Lung (tissue), 12 donors: Measurements from ENCODE around the gene CD226. TPM values are rescaled to one million over a fixed set of nuclear protein-coding genes. Genes with fewer than 3 reads are reported as not detected.

Source experiments
- ATAC-seq: fragments of 200-7000 bp; cut with Tn5 transposase; one replicate; pipeline ENCODE4 v1.9.1; 2020; ENCODE audit warnings: moderate number of reproducible peaks; ENCODE audit not compliant: insufficient read depth, low FRiP score
- DNase-seq, 3 donors: peaks; one replicate each; pipeline ENCODE4 v3.0.0-alpha.2; 2013 to 2017
- H3K27ac ChIP-seq, 2 donors: one replicate each; pipeline ENCODE4 v1.5.1; 2013; ENCODE audit warnings: mild to moderate bottlenecking in 2 of 2, moderate library complexity in 2 of 2, control low read depth in 1 of 2, inconsistent platforms in 1 of 2, low read depth in 1 of 2, low read length in 1 of 2
- H3K27me3 ChIP-seq, 3 donors: one replicate each; pipeline ENCODE4 v1.5.1; 2013; ENCODE audit warnings: low read length in 2 of 3; ENCODE audit not compliant: control insufficient read depth in 3 of 3, insufficient read depth in 3 of 3
- H3K36me3 ChIP-seq, 4 donors: one replicate each; pipeline ENCODE4 v1.5.1; 2013; ENCODE audit warnings: low read length in 4 of 4, mild to moderate bottlenecking in 1 of 4, moderate library complexity in 1 of 4; ENCODE audit not compliant: control insufficient read depth in 4 of 4, insufficient read depth in 4 of 4
- H3K4me1 ChIP-seq, 5 donors: one replicate each; pipeline ENCODE4 v1.5.1; 2013; ENCODE audit warnings: low read length in 5 of 5, mild to moderate bottlenecking in 2 of 5, moderate library complexity in 1 of 5; ENCODE audit not compliant: control insufficient read depth in 5 of 5, insufficient read depth in 5 of 5
- H3K4me3 ChIP-seq: one replicate; pipeline ENCODE4 v1.5.1; 2013; ENCODE audit warnings: mild to moderate bottlenecking, control low read depth, moderate library complexity
- H3K9ac ChIP-seq, 2 donors: one replicate each; pipeline ENCODE4 v1.5.1; 2013; ENCODE audit warnings: low read length in 2 of 2, control low read depth in 1 of 2; ENCODE audit not compliant: insufficient read depth in 1 of 2
- H3K9me3 ChIP-seq, 4 donors: one replicate each; pipeline ENCODE4 v1.5.1; 2013; ENCODE audit warnings: low read length in 3 of 4, mild to moderate bottlenecking in 1 of 4, moderate library complexity in 1 of 4; ENCODE audit not compliant: control insufficient read depth in 4 of 4, insufficient read depth in 3 of 4
- WGBS, 2 donors: extraction: QIAGEN DNeasy Blood & Tissue Kit; methylation state at CpG; one replicate each; pipeline ENCODE4 v1.1.7; 2013; 5-methylcytosine and 5-hydroxymethylcytosine counted together
- polyA plus RNA-seq, 2 donors: library from polyadenylated mRNA; stranded (reverse); fragments of 200-250 nt; gene quantifications; one replicate each; pipeline ENCODE4 v1.2.1, GENCODE V29; 2013
- total RNA-seq, 2 donors: library from RNA; depleted of rRNA in 1 of 2; stranded (reverse); fragments of >200 nt in 1 of 2; gene quantifications; one replicate each; pipeline ENCODE4 v1.2.1, GENCODE V29; 2014 to 2021
- TF ChIP-seq, protein P1 (sequence below): IDR thresholded peaks from 2 replicates; pipeline ENCODE4 v1.5.1; 2012; ENCODE audit warnings: mild to moderate bottlenecking; ENCODE audit errors: control extremely low read depth, extremely low read depth
- donor health status: control.
- donor health status: control.
- donor health status: Bipolar disorder and iron deficiency.
- donor health status: healthy.
- donor health status: DM: yes; HTN: yes; CAD: no.

CD226 gene
- total and polyA plus RNA-seq, 4 donors = 0.49 to 6.3 (median 2.7) TPM

DNA sequence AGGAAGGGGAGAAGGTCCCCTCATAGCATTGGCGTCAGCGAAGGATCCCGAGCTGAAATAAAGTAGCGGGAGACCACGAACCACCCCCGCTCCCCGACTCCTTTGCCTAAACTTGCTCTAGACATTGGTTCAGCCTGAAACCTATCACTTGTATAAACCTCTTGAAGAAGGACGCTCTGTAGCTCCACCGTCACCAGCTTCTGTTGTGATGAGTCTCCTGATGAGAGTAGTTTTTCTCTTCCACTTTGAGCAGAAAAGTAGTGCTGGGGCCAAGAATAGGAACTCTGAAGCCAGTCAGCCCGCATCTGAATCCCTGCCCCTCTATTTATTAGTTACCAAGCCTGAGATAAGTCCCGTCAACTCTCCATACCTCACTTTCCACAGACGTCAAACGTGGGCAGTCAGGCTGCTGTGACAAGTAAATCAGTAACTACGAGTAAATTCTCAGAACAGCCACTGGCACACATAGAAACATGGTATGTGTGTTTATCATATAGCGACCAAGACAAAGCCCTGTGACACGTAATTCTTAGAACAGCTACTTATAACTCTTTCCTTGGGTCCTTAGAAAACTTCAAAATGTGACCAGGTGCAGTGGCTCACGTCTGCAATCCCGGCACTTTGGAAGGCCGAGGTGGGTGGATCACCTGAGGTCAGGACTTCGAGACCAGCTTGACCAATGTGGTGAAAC lies 61.7 kb downstream of the CD226 start:
- 79 to 90% methylated on average over 20 of the region's 20 CpGs for WGBS, 2 donors
- H3K36me3 ChIP-seq = no peaks in the 10 kb centered on the region
- H3K9me3 ChIP-seq = no peaks in the 10 kb centered on the region
- DNase-seq (peak in 2 of 3 donors; percentile 19 to 26), ATAC-seq (no peak)
- no peak overlapping the region for H3K9ac ChIP-seq
- no peaks in the 10 kb centered on the region for H3K27me3 ChIP-seq
- H3K4me1 ChIP-seq = peaks cover 0 to 7% (median 0%) of the 10 kb centered on the region in 5 donors
- TF ChIP-seq, protein P1, sequence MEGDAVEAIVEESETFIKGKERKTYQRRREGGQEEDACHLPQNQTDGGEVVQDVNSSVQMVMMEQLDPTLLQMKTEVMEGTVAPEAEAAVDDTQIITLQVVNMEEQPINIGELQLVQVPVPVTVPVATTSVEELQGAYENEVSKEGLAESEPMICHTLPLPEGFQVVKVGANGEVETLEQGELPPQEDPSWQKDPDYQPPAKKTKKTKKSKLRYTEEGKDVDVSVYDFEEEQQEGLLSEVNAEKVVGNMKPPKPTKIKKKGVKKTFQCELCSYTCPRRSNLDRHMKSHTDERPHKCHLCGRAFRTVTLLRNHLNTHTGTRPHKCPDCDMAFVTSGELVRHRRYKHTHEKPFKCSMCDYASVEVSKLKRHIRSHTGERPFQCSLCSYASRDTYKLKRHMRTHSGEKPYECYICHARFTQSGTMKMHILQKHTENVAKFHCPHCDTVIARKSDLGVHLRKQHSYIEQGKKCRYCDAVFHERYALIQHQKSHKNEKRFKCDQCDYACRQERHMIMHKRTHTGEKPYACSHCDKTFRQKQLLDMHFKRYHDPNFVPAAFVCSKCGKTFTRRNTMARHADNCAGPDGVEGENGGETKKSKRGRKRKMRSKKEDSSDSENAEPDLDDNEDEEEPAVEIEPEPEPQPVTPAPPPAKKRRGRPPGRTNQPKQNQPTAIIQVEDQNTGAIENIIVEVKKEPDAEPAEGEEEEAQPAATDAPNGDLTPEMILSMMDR = no peak
- H3K4me3 ChIP-seq = no peak overlapping the region
- no peak overlapping the region for H3K27ac ChIP-seq

DNA sequence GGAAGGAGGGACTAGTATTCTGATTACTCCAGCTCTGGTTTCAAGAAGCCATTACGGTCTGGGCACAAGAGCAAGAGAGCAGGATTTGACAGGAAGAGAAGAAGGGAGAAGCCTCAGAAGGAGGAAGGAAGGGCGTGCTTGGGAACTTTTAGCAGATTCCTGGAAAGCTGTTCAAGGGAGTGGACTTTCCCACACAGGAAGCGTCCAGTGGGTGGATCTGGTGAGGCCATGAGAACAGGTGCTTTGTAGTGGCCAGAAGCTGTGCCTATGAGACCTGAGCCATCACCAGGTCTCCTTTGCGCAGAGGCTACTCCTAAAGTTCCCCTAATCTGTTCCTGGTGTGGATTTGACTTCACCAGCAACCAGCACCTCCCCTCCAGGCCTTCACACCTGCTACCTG lies 62.3 kb downstream of the CD226 start:
- H3K4me1 ChIP-seq = peaks cover 0 to 7% (median 0%) of the 10 kb centered on the region in 5 donors
- no peak for ATAC-seq
- WGBS, 2 donors = 80 to 82% methylated on average over 4 of the region's 4 CpGs
- H3K9me3 ChIP-seq = no peaks in the 10 kb centered on the region
- H3K27me3 ChIP-seq = no peaks in the 10 kb centered on the region
- no peak overlapping the region for H3K9ac ChIP-seq
- no peaks in the 10 kb centered on the region for H3K36me3 ChIP-seq
- no peak overlapping the region for H3K4me3 ChIP-seq
- TF ChIP-seq, protein P1 = no peak
- no peak for DNase-seq
- H3K27ac ChIP-seq = no peak overlapping the region

DNA sequence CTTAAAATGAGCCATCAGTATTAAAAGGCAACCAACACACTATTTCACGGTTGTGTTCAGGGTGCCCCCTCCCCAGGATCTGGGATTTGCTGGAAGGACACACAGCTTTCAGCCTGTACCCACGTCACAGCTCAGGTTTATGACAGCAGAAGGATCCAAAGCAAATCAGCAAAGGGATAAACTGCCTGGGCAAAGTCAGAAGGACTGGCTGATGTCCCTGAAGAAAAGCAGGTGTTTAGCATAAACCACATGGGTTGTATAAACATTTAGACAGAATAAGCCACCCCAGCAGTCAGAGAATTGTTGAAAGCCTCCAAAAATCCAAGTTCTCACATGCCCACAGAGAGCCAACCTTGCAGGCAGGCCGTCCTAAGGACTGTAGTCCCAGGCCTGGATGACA lies 63.9 kb downstream of the CD226 start:
- DNase-seq (no peak), ATAC-seq (no peak)
- 57 to 62% methylated on average over 3 of the region's 3 CpGs for WGBS, 2 donors
- Histone ChIP-seq H3K27me3 (no peaks in the 10 kb centered on the region), H3K36me3 (no peaks in the 10 kb centered on the region), H3K9me3 (no peaks in the 10 kb centered on the region), H3K4me1 (peaks cover 0 to 7% (median 0%) of the 10 kb centered on the region in 5 donors), H3K9ac (no peak overlapping the region), H3K27ac (no peak overlapping the region), H3K4me3 (no peak overlapping the region)
- TF ChIP-seq, protein P1 = no peak
